Endothelial cell of umbilical vein (primary cell): ENCODE data around the gene EMD. TPM values are rescaled to one million over a fixed set of nuclear protein-coding genes. Genes with fewer than 3 reads are reported as not detected.

ENCODE experiments used
- BruUV-seq: library from RNA; stranded (reverse); fragments of 400-500 nt; replicated peaks from 2 replicates; lab custom pipeline; 2021; lab: Mats Ljungman, UMichigan
- CTCF ChIA-PET: fragments of 300-600, 350-600 bp; sonication (Branson Sonifier 250); formaldehyde crosslinking; loops from one replicate; lab custom pipeline; 2021; ENCODE audit warnings: antibody characterized with exemption, inconsistent platforms; lab: Charles Lee
- POLR2A ChIA-PET: fragments of 300-600, 350-600 bp; sonication (Branson Sonifier 250); formaldehyde crosslinking; loops from one replicate; lab custom pipeline; 2021; ENCODE audit warnings: antibody characterized with exemption, inconsistent platforms; lab: Charles Lee
- DNase-seq: peaks from one replicate; pipeline ENCODE4 v3.0.0-alpha.2; 2011; ENCODE audit warnings: low read depth, low spot score
- FAIRE-seq: peaks from 2 replicates; lab custom pipeline; 2011; peaks lifted over from hg19 to GRCh38; lab: Jason Lieb, UNC
- H2AFZ ChIP-seq: 2 replicates; pipeline ENCODE4 v1.6.0; 2012; ENCODE audit warnings: low read depth, low read length, control low read depth, inconsistent platforms
- H3K27ac ChIP-seq: 2 replicates; pipeline ENCODE4 v1.5.1; 2011; ENCODE audit warnings: low read depth, mild to moderate bottlenecking, control low read depth, low read length, moderate library complexity; ENCODE audit not compliant: insufficient read depth
- H3K27me3 ChIP-seq, 2 experiments: 2 replicates each; pipeline versions ENCODE4 v1.6.0 to v1.6.1; 2011; ENCODE audit warnings: low read length in 2 of 2, mixed read lengths in 1 of 2; ENCODE audit not compliant: control insufficient read depth in 2 of 2, insufficient read depth in 2 of 2
- H3K36me3 ChIP-seq, 2 experiments: 2 replicates in 1 of 2; 3 replicates in 1 of 2; pipeline ENCODE4 v1.5.1; 2011; ENCODE audit warnings: low read length in 2 of 2, mild to moderate bottlenecking in 1 of 2, moderate library complexity in 1 of 2; ENCODE audit not compliant: control insufficient read depth in 2 of 2, insufficient read depth in 2 of 2; ENCODE audit errors: extremely low read depth in 1 of 2
- H3K4me1 ChIP-seq: 3 replicates; pipeline ENCODE4 v1.5.1; 2011; ENCODE audit warnings: mild to moderate bottlenecking, low read length; ENCODE audit not compliant: control insufficient read depth, insufficient read depth; ENCODE audit errors: extremely low read depth
- H3K4me2 ChIP-seq: 2 replicates; pipeline ENCODE4 v1.6.1; 2011; ENCODE audit warnings: low read length, control low read depth, mixed read lengths; ENCODE audit not compliant: insufficient read depth
- H3K4me3 ChIP-seq, 3 experiments: fragments of 200-600 bp in 1 of 3; sonication (generic), shearing (Covaris generic) in 1 of 3; replicated peaks in 1 of 3; 2 replicates each; pipeline ENCODE4 v1.5.1; 2011 to 2016; ENCODE audit warnings: control low read depth in 3 of 3, low read length in 3 of 3, mild to moderate bottlenecking in 2 of 3, inconsistent platforms in 1 of 3, low read depth in 1 of 3, moderate library complexity in 1 of 3; ENCODE audit not compliant: insufficient read depth in 1 of 3
- H3K79me2 ChIP-seq: 2 replicates; pipeline ENCODE4 v1.6.0; 2012; ENCODE audit warnings: low read length, inconsistent platforms; ENCODE audit not compliant: control insufficient read depth, insufficient read depth
- H3K9ac ChIP-seq: replicated peaks from 2 replicates; pipeline ENCODE3; 2011; ENCODE audit warnings: low read length, control low read depth; ENCODE audit not compliant: insufficient read depth; ENCODE audit errors: extremely low read depth
- H3K9me1 ChIP-seq: replicated peaks from 3 replicates; pipeline ENCODE4 v1.6.0; 2011; ENCODE audit warnings: mild to moderate bottlenecking, low read length; ENCODE audit not compliant: control insufficient read depth, insufficient read depth; ENCODE audit errors: extremely low read depth
- H3K9me3 ChIP-seq: replicated peaks from 2 replicates; pipeline ENCODE4 v1.5.1; 2012; ENCODE audit warnings: low read length, inconsistent platforms; ENCODE audit not compliant: control insufficient read depth, insufficient read depth
- H4K20me1 ChIP-seq: replicated peaks from 2 replicates; pipeline ENCODE3; 2011; ENCODE audit warnings: mild to moderate bottlenecking, low read length; ENCODE audit not compliant: control insufficient read depth, insufficient read depth; ENCODE audit errors: extremely low read depth
- EZH2 ChIP-seq: IDR thresholded peaks from 2 replicates; pipeline ENCODE4 v1.6.1; 2012; ENCODE audit warnings: borderline replicate concordance, low read depth, mild to moderate bottlenecking, moderate library complexity, low read length, inconsistent platforms; ENCODE audit not compliant: severe bottlenecking
- FOS ChIP-seq: IDR thresholded peaks from 2 replicates; pipeline ENCODE4 v1.6.1; 2011; ENCODE audit warnings: mild to moderate bottlenecking, low read length, moderate library complexity, borderline replicate concordance; ENCODE audit not compliant: insufficient read depth
- GATA2 ChIP-seq: IDR thresholded peaks from 2 replicates; pipeline ENCODE4 v1.7.0; 2011; ENCODE audit warnings: low read depth, mild to moderate bottlenecking, moderate library complexity, mixed read lengths, low read length; ENCODE audit not compliant: insufficient read length, insufficient read depth
- JUN ChIP-seq: IDR thresholded peaks from 2 replicates; pipeline ENCODE4 v1.6.1; 2011; ENCODE audit warnings: borderline replicate concordance, low read depth; ENCODE audit not compliant: insufficient read length, insufficient read depth
- MYC ChIP-seq: IDR thresholded peaks from one replicate; pipeline ENCODE4 v1.6.1; 2011; ENCODE audit warnings: mild to moderate bottlenecking, low read depth, low read length
- POLR2A ChIP-seq: IDR thresholded peaks from 2 replicates; pipeline ENCODE4 v1.6.1; 2012; ENCODE audit warnings: low read depth, mild to moderate bottlenecking, control low read depth, low read length
- POLR2AphosphoS5 ChIP-seq: IDR thresholded peaks from 2 replicates; pipeline ENCODE4 v1.6.1; 2012; ENCODE audit warnings: low read depth, mild to moderate bottlenecking, control low read depth, low read length, moderate library complexity; ENCODE audit not compliant: insufficient read depth
- dilution Hi-C: fragments of 300-500 bp; cut with MboI; formaldehyde crosslinking; loops from one replicate; pipeline ENCODE4 v1.15.0; 2019; ENCODE audit warnings: low sequenced_read_pairs; ENCODE audit not compliant: extremely low pct_ligation_motif_present
- intact Hi-C: fragments of 100-400 bp; cut with micrococcal nuclease; formaldehyde crosslinking; loops from one replicate; pipeline ENCODE4 v1.10.0; 2022
- polyA plus RNA-seq, 4 experiments: library from polyadenylated mRNA; depleted of rRNA in 3 of 4; stranded (reverse) in 3 of 4; unstranded in 1 of 4; fragments of >200 nt; gene quantifications; 2 replicates each; pipeline versions ENCODE4 v1.2.1 to v1.2.3, GENCODE V29; 2011 to 2012; ENCODE audit warnings: missing spikeins in 1 of 4
- total RNA-seq: library from RNA; stranded (reverse); gene quantifications from 2 replicates; pipeline ENCODE4 v1.2.3, GENCODE V29; 2021
- TF ChIP-seq, protein P1 (sequence below): IDR thresholded peaks from 2 replicates; pipeline ENCODE4 v1.6.1; 2011; ENCODE audit not compliant: insufficient read depth, insufficient read length
- TF ChIP-seq, protein P2 (sequence below), 2 donors: IDR thresholded peaks; 1 replicate in 1 of 2; 2 replicates in 1 of 2; pipeline ENCODE4 v1.5.1; 2011; ENCODE audit warnings: low read length in 2 of 2, mild to moderate bottlenecking in 2 of 2, moderate library complexity in 2 of 2, control low read depth in 1 of 2, inconsistent platforms in 1 of 2, low read depth in 1 of 2; ENCODE audit not compliant: insufficient read depth in 1 of 2; ENCODE audit errors: extremely low read depth in 1 of 2

The EMD gene
- total and polyA plus RNA-seq, 2 donors (not counting 3 experiments of a cell fraction or from before 2014, with no cell fraction given), result 50.6 to 76.8 TPM

DNA sequence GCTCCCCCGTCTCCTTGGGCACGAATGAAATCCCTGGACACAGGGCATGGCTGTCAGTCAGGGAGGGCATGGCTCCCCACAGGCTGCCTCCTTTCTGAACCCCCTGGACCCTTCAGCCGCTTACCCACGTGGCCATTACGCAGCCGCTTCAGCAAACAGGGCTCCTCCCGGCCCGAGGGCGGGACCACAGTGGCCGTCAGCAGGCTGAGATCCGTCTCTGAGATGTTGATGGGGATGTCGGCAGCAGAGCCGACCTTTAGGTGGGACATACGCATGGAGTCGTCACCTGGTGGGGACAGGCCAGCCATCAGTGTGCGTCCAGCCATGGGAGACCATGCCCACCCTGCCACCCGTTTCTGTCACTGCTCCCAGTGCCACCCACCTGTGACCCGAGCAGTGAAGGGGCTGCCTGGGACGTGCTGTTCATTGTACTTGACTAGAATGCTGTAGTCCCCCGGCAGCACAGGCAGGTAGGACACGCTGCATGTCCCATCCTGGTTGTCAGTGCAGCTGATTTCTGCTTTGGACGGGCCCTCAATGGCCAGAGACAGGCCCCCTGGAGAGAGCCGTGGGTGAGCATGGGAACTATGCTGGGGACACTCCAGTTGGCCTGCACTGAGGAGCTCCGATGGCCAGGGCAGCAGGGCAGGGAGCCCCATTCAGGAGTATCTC, 25.8 kb upstream of the EMD start:
- H3K9ac ChIP-seq, result no peak overlapping the region
- H3K4me2 ChIP-seq, result no peak overlapping the region
- no peak for DNase-seq
- peaks cover 5 to 96% of the 10 kb centered on the region in 2 experiments for H3K36me3 ChIP-seq
- FAIRE-seq, result no peak
- no peaks in the 10 kb centered on the region for H4K20me1 ChIP-seq
- H2AFZ ChIP-seq, result no peak overlapping the region
- no peak overlapping the region for H3K27ac ChIP-seq
- H3K9me3 ChIP-seq, result no peaks in the 10 kb centered on the region
- POLR2A ChIA-PET, result no interaction called here
- BruUV-seq, result no TSS peak
- TF ChIP-seq FOS (no peak), GATA2 (no peak), POLR2A (no peak), JUN (no peak), POLR2AphosphoS5 (peak; percentile 3)
- H3K27me3 ChIP-seq, result no peaks in the 10 kb centered on the region
- CTCF ChIA-PET, result no interaction called here
- H3K79me2 ChIP-seq, result peaks cover 17% of the 10 kb centered on the region
- no peaks in the 10 kb centered on the region for H3K9me1 ChIP-seq
- intact Hi-C loops, result no loop called here
- H3K4me1 ChIP-seq, result no peaks in the 10 kb centered on the region
- dilution Hi-C loops, result no loop called here
- no peak overlapping the region for H3K4me3 ChIP-seq

DNA sequence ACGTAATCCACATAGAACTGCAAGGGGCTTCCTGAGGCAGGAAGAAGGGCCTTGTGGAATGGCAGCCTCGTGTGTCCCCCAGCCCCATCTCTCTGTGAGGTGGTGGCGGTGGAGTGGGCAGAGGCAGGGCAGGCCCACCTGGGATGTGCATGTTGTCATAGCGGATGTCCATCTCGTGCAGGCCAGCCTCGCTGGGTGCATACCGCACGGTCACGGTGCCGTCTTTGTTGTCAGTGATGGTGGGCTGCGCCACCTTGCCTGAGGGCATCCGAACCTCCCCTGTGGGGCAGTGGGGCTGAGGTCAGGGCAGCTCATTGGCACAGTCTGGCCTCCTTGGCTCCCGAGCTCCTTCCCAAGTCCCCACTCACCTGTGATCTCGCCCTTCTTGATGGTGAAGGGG, 25.1 kb upstream of the EMD start:
- no peaks in the 10 kb centered on the region for H3K27me3 ChIP-seq
- no peak overlapping the region for H2AFZ ChIP-seq
- H3K4me2 ChIP-seq, result no peak overlapping the region
- no peak for FAIRE-seq
- no peak overlapping the region for H3K27ac ChIP-seq
- H3K4me3 ChIP-seq, result no peak overlapping the region
- no peaks in the 10 kb centered on the region for H3K4me1 ChIP-seq
- H3K9me3 ChIP-seq, result no peaks in the 10 kb centered on the region
- H4K20me1 ChIP-seq, result no peaks in the 10 kb centered on the region
- peaks cover 5 to 99% of the 10 kb centered on the region in 2 experiments for H3K36me3 ChIP-seq
- intact Hi-C loops, result no loop called here
- H3K79me2 ChIP-seq, result peaks cover 24% of the 10 kb centered on the region
- BruUV-seq, result no TSS peak
- dilution Hi-C loops, result no loop called here
- DNase-seq, result no peak
- no peak overlapping the region for H3K9ac ChIP-seq
- ChIA-PET CTCF (no interaction called here), POLR2A (no interaction called here)
- no peaks in the 10 kb centered on the region for H3K9me1 ChIP-seq
- TF ChIP-seq, protein P1, sequence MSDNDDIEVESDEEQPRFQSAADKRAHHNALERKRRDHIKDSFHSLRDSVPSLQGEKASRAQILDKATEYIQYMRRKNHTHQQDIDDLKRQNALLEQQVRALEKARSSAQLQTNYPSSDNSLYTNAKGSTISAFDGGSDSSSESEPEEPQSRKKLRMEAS, result no peak
- TF ChIP-seq EZH2 (no peak), FOS (no peak), POLR2AphosphoS5 (no peak), POLR2A (no peak), JUN (no peak), GATA2 (no peak), MYC (no peak)
- TF ChIP-seq, protein P2, sequence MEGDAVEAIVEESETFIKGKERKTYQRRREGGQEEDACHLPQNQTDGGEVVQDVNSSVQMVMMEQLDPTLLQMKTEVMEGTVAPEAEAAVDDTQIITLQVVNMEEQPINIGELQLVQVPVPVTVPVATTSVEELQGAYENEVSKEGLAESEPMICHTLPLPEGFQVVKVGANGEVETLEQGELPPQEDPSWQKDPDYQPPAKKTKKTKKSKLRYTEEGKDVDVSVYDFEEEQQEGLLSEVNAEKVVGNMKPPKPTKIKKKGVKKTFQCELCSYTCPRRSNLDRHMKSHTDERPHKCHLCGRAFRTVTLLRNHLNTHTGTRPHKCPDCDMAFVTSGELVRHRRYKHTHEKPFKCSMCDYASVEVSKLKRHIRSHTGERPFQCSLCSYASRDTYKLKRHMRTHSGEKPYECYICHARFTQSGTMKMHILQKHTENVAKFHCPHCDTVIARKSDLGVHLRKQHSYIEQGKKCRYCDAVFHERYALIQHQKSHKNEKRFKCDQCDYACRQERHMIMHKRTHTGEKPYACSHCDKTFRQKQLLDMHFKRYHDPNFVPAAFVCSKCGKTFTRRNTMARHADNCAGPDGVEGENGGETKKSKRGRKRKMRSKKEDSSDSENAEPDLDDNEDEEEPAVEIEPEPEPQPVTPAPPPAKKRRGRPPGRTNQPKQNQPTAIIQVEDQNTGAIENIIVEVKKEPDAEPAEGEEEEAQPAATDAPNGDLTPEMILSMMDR (IDR thresholded peaks at IDR 0.05; ENCODE audit: extremely low read depth in 1 of 2, insufficient read depth in 1 of 2, low read depth in 1 of 2, low read length in 2 of 2), result no peak
